MM.1S (cell line): Measurements from ENCODE around the gene GULP1.

Source experiments
- DNase-seq: peaks from one replicate; pipeline ENCODE4 v3.0.0-alpha.2; 2015
- H2AFZ ChIP-seq: fragments of 300-600 bp; sonication (generic); 2 replicates; pipeline ENCODE4 v1.6.0; 2016; ENCODE audit warnings: antibody characterized with exemption, low read length
- H3F3A ChIP-seq: fragments of 300-600 bp; sonication (generic); 2 replicates; pipeline ENCODE4 v1.6.1; 2016; ENCODE audit warnings: mild to moderate bottlenecking, antibody characterized with exemption, low read length, moderate library complexity, mixed read lengths; ENCODE audit not compliant: insufficient read depth
- H3K27ac ChIP-seq: fragments of 300-600 bp; sonication (generic); 2 replicates; pipeline ENCODE4 v1.5.1; 2016; ENCODE audit warnings: mild to moderate bottlenecking, low read length
- H3K27me3 ChIP-seq: fragments of 300-600 bp; sonication (generic); replicated peaks from 2 replicates; pipeline ENCODE4 v1.6.0; 2016; ENCODE audit warnings: low read length; ENCODE audit not compliant: insufficient read depth
- H3K36me3 ChIP-seq: fragments of 300-600 bp; sonication (generic); replicated peaks from 2 replicates; pipeline ENCODE4 v1.6.1; 2016; ENCODE audit warnings: mild to moderate bottlenecking, low read length, mixed read lengths; ENCODE audit not compliant: insufficient read depth
- H3K4me1 ChIP-seq: fragments of 300-600 bp; sonication (generic); 2 replicates; pipeline ENCODE4 v1.6.1; 2016; ENCODE audit warnings: low read length, mixed read lengths
- H3K4me2 ChIP-seq: fragments of 300-600 bp; sonication (generic); 2 replicates; pipeline ENCODE4 v1.6.0; 2016; ENCODE audit warnings: low read depth, low read length
- H3K4me3 ChIP-seq: fragments of 300-600 bp; sonication (generic); 2 replicates; pipeline ENCODE4 v1.5.1; 2016; ENCODE audit warnings: low read length, mixed read lengths
- H3K79me2 ChIP-seq: fragments of 300-600 bp; sonication (generic); 2 replicates; pipeline ENCODE4 v1.6.1; 2016; ENCODE audit warnings: mixed run types, low read length, mixed read lengths
- H3K9ac ChIP-seq: fragments of 300-600 bp; sonication (generic); 2 replicates; pipeline ENCODE4 v1.6.1; 2016; ENCODE audit warnings: low read length, mixed read lengths
- H3K9me2 ChIP-seq: fragments of 300-600 bp; sonication (generic); replicated peaks from 2 replicates; pipeline ENCODE4 v1.6.1; 2016; ENCODE audit warnings: mild to moderate bottlenecking, low read length, mixed read lengths; ENCODE audit not compliant: insufficient read depth
- H3K9me3 ChIP-seq: fragments of 300-600 bp; sonication (generic); replicated peaks from 2 replicates; pipeline ENCODE4 v1.6.1; 2016; ENCODE audit warnings: mild to moderate bottlenecking, low read length, mixed read lengths; ENCODE audit not compliant: insufficient read depth
- H4K20me1 ChIP-seq: fragments of 300-600 bp; sonication (generic); 2 replicates; pipeline ENCODE4 v1.6.1; 2016; ENCODE audit warnings: mild to moderate bottlenecking, low read length, moderate library complexity, mixed read lengths; ENCODE audit not compliant: insufficient read depth
- CTCF ChIP-seq: fragments of 300-600 bp; sonication (generic); IDR thresholded peaks from 2 replicates; pipeline ENCODE4 v1.5.1; 2016; ENCODE audit warnings: antibody characterized with exemption, low read length, mixed read lengths
- EZH2 ChIP-seq: fragments of 300-600 bp; sonication (generic); optimal IDR thresholded peaks from 2 replicates; pipeline ENCODE3; 2017; ENCODE audit warnings: low read depth, mild to moderate bottlenecking, antibody characterized with exemption, low read length, mixed read lengths
- EZH2phosphoT487 ChIP-seq: fragments of 300-600 bp; sonication (generic); IDR thresholded peaks from 2 replicates; pipeline ENCODE4 v1.6.1; 2018; ENCODE audit warnings: antibody characterized with exemption, low read length

Gene GULP1

DNA sequence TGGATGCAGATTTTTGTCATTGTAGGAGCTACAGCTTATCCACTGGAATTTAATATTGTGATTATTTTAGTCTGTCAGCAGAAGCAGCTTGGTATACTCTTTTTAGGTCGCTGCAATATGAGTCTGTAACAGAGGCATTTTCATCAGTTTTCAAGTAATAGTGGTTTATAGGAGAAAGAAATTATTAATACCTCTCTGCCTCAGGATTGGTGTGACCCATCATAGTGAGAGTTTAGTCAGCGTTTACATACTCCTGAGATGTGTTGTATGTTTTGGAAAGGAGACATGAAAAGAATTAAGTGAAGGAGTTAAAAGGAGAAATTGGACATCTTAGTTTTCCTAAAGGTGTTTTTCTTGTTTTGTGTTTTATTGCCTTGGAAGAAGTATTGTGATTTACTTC lies 189.8 kb downstream of the GULP1 start:
- Histone ChIP-seq H3K9me3 (no peaks in the 10 kb centered on the region), H3K27ac (no peak overlapping the region), H3K27me3 (no peaks in the 10 kb centered on the region), H3K9me2 (no peaks in the 10 kb centered on the region), H2AFZ (no peak overlapping the region), H3F3A (no peaks in the 10 kb centered on the region), H3K9ac (no peak overlapping the region), H3K4me2 (no peak overlapping the region), H4K20me1 (no peaks in the 10 kb centered on the region), H3K36me3 (no peaks in the 10 kb centered on the region), H3K79me2 (no peaks in the 10 kb centered on the region), H3K4me1 (no peaks in the 10 kb centered on the region), H3K4me3 (no peak overlapping the region)
- no peak for DNase-seq
- TF ChIP-seq EZH2 (no peak), EZH2phosphoT487 (no peak), CTCF (no peak)

DNA sequence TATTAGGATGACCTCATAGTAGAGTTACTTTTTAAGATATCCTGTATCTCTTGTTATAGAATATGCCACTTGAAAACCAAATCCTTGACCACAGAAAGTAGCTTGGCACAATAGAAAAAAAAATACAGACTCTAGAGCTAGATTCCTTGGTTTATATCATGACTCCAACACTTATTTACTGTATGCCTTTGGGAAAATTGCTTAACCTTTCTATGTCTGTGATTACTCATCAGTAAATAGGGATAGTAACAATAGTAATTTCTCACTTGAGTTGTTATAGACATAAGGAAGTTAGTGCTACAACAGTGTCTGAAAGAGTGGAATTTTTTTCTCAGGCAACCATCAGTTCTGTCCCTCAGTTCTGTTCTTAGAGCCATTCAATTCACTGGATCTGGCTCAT lies 193.8 kb downstream of the GULP1 start:
- Histone ChIP-seq H3K9me2 (no peaks in the 10 kb centered on the region), H3K27me3 (no peaks in the 10 kb centered on the region), H3K4me2 (no peak overlapping the region), H4K20me1 (no peaks in the 10 kb centered on the region), H3K9me3 (no peaks in the 10 kb centered on the region), H3K36me3 (no peaks in the 10 kb centered on the region), H3K4me1 (no peaks in the 10 kb centered on the region), H3K79me2 (no peaks in the 10 kb centered on the region), H3K4me3 (no peak overlapping the region), H3F3A (no peaks in the 10 kb centered on the region), H2AFZ (no peak overlapping the region), H3K9ac (no peak overlapping the region), H3K27ac (no peak overlapping the region)
- TF ChIP-seq EZH2phosphoT487 (no peak), CTCF (no peak), EZH2 (no peak)
- no peak for DNase-seq

GRCh38 chr2:188492751-188493150 lies 201.1 kb downstream of the GULP1 start:
- Histone ChIP-seq H3K9me3 (no peaks in the 10 kb centered on the region), H2AFZ (no peak overlapping the region), H3K36me3 (no peaks in the 10 kb centered on the region), H3K79me2 (no peaks in the 10 kb centered on the region), H3K4me3 (no peak overlapping the region), H3K4me1 (no peaks in the 10 kb centered on the region), H4K20me1 (no peaks in the 10 kb centered on the region), H3K27me3 (no peaks in the 10 kb centered on the region), H3F3A (no peaks in the 10 kb centered on the region), H3K9me2 (no peaks in the 10 kb centered on the region), H3K9ac (no peak overlapping the region), H3K27ac (no peak overlapping the region), H3K4me2 (no peak overlapping the region)
- TF ChIP-seq EZH2phosphoT487 = no peak
- no peak for TF ChIP-seq CTCF
- no peak for TF ChIP-seq EZH2
- no peak for DNase-seq
